HFF-Myc (cell line): ENCODE measurements around the gene LRRC4C.

Experiments used
- DNase-seq: peaks from one replicate; pipeline ENCODE4 v3.0.0-alpha.2; 2011; ENCODE audit warnings: low read depth; ENCODE audit errors: extremely low read depth
- H3K4me3 ChIP-seq: replicated peaks from 2 replicates; pipeline ENCODE4 v1.5.1; 2011; ENCODE audit warnings: low read depth, mild to moderate bottlenecking, control low read depth, low read length
- TF ChIP-seq, protein P1 (sequence below): IDR thresholded peaks from 2 replicates; pipeline ENCODE4 v1.5.1; 2012; ENCODE audit warnings: mild to moderate bottlenecking, low read depth, low read length, control low read depth; ENCODE audit errors: missing control alignments

LRRC4C gene

GRCh38 chr11:40273192-40273732 lies 1186.2 kb downstream of the LRRC4C start:
- H3K4me3 ChIP-seq: no peak overlapping the region
- no peak for DNase-seq
- TF ChIP-seq, protein P1, sequence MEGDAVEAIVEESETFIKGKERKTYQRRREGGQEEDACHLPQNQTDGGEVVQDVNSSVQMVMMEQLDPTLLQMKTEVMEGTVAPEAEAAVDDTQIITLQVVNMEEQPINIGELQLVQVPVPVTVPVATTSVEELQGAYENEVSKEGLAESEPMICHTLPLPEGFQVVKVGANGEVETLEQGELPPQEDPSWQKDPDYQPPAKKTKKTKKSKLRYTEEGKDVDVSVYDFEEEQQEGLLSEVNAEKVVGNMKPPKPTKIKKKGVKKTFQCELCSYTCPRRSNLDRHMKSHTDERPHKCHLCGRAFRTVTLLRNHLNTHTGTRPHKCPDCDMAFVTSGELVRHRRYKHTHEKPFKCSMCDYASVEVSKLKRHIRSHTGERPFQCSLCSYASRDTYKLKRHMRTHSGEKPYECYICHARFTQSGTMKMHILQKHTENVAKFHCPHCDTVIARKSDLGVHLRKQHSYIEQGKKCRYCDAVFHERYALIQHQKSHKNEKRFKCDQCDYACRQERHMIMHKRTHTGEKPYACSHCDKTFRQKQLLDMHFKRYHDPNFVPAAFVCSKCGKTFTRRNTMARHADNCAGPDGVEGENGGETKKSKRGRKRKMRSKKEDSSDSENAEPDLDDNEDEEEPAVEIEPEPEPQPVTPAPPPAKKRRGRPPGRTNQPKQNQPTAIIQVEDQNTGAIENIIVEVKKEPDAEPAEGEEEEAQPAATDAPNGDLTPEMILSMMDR: no peak

GRCh38 chr11:40271361-40271760 lies 1188.1 kb downstream of the LRRC4C start:
- H3K4me3 ChIP-seq: no peak overlapping the region
- TF ChIP-seq, protein P1: no peak
- no peak for DNase-seq

DNA sequence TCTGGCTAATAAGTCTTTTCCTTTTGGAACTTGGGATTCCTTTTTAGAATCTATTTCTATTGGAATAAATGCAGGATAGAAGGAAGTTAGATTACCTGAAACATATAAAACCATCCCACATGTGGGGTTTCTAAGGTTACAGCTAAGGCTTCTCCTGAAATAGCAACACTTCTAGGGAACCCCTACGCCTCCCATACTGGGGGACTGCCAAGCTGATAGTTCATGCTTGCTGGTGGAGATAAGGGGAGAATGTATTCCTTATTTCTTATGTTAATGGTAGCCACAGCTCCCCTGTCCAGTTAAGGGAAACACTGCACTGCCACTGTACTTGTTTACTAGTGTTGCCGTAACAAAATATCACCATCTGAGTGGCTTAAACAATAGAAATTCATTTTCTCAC lies 1189.6 kb downstream of the LRRC4C start:
- H3K4me3 ChIP-seq: no peak overlapping the region
- DNase-seq: no peak
- TF ChIP-seq, protein P1: no peak

DNA sequence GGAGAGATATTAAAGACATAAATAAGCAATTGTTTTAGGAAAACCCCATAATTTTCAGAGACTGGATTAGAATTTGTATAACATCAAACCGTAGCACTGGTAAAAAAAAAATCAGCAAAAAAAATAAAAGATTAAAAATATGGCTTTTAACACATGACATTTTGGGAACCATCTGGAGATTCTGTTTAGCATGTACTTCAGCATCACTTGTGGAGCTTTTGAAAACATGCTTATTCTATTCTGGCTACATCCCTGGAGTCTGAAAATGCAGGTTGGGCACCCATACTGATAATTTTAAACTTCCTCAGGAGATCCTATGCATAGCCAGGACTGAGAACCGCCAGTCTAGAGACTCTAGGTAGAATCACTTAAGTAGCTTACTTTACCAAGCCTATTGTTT lies 1190.9 kb downstream of the LRRC4C start:
- DNase-seq: no peak
- no peak overlapping the region for H3K4me3 ChIP-seq
- TF ChIP-seq, protein P1: no peak

- no peak overlapping the region for H3K4me3 ChIP-seq
- TF ChIP-seq, protein P1: no peak
- no peak for DNase-seq
These were observed 1204.0 kb downstream of the LRRC4C start for GRCh38 chr11:40255457-40255856.

DNA sequence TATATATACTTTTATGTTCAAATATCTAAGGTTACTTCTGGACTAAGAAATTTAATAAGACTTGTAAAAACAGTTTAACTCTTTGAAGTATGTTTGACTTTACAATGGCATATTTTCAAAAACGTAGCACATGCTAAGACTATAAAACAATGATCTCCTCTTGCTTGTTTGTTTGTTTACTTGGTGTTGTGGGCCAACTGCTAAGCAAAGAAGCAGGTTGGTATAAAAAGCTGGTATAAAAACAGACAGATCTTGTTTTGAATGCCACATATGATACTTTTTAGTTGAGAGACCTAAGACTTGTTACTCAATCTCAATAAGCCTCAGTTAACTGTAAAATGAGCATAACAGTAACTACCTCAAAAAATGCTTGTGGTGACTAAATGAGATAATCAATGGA lies 1206.3 kb downstream of the LRRC4C start:
- no peak overlapping the region for H3K4me3 ChIP-seq
- DNase-seq: no peak
- TF ChIP-seq, protein P1: no peak

- no peak for DNase-seq
- TF ChIP-seq, protein P1: no peak
- H3K4me3 ChIP-seq: no peak overlapping the region
These were observed 1207.2 kb downstream of the LRRC4C start for GRCh38 chr11:40252236-40252635.
